H1 (cell line): Measurements from ENCODE around the gene USP9Y.

Experiments
- GABPA ChIP-seq: IDR thresholded peaks from 2 replicates; pipeline ENCODE4 v1.6.1; 2011; ENCODE audit warnings: mild to moderate bottlenecking, low read length, moderate library complexity, borderline replicate concordance; ENCODE audit not compliant: insufficient read depth
- POLR2A ChIP-seq, 2 experiments: IDR thresholded peaks; 1 replicate in 1 of 2; 2 replicates in 1 of 2; pipeline ENCODE4 v1.6.1; 2011; ENCODE audit warnings: low read depth in 2 of 2, low read length in 2 of 2, mild to moderate bottlenecking in 2 of 2; ENCODE audit errors: control extremely low read depth in 1 of 2
- POLR2AphosphoS5 ChIP-seq: IDR thresholded peaks from 2 replicates; pipeline ENCODE4 v1.6.1; 2011; ENCODE audit warnings: low read depth, low read length
- SIRT6 ChIP-seq: IDR thresholded peaks from one replicate; pipeline ENCODE4 v1.7.1; 2012; ENCODE audit warnings: low read length, inconsistent platforms
- TF ChIP-seq, protein P1 (sequence below), 3 experiments: IDR thresholded peaks; 1 replicate in 2 of 3; 2 replicates in 1 of 3; pipeline versions ENCODE4 v1.5.1 to v1.6.1; 2011; ENCODE audit warnings: low read length in 3 of 3, mild to moderate bottlenecking in 3 of 3, inconsistent platforms in 2 of 3, low read depth in 1 of 3, moderate library complexity in 1 of 3; ENCODE audit not compliant: insufficient read depth in 1 of 3; ENCODE audit errors: control extremely low read depth in 1 of 3

DNA sequence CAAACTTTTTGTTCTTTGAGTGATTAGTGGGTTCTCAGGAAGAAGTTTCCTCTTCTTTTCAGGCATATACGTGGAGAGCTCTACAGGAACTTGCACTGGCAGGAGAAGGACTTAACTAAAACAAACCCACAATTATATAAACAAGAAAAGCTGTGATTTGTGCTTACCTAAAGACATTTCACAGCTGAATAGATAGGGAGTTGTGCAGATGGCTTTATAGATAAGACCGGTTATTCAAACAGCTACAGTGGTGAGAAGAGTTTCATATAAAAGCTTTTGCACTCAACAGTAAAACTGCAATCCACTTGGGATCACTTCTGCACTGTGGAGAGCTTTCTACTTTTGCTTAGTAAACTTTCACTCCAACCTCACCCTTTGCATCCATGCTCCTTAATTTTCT, 197.6 kb downstream of the USP9Y start:
- TF ChIP-seq POLR2AphosphoS5: no peak
- TF ChIP-seq, protein P1, sequence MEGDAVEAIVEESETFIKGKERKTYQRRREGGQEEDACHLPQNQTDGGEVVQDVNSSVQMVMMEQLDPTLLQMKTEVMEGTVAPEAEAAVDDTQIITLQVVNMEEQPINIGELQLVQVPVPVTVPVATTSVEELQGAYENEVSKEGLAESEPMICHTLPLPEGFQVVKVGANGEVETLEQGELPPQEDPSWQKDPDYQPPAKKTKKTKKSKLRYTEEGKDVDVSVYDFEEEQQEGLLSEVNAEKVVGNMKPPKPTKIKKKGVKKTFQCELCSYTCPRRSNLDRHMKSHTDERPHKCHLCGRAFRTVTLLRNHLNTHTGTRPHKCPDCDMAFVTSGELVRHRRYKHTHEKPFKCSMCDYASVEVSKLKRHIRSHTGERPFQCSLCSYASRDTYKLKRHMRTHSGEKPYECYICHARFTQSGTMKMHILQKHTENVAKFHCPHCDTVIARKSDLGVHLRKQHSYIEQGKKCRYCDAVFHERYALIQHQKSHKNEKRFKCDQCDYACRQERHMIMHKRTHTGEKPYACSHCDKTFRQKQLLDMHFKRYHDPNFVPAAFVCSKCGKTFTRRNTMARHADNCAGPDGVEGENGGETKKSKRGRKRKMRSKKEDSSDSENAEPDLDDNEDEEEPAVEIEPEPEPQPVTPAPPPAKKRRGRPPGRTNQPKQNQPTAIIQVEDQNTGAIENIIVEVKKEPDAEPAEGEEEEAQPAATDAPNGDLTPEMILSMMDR (IDR thresholded peaks at IDR 0.05; ENCODE audit: control extremely low read depth in 1 of 3, insufficient read depth in 1 of 3, low read depth in 1 of 3, low read length in 3 of 3): no peak
- TF ChIP-seq GABPA: no peak
- TF ChIP-seq POLR2A (IDR thresholded peaks at IDR 0.05; ENCODE audit: control extremely low read depth in 1 of 2, low read depth in 2 of 2, low read length in 2 of 2): no peak
- TF ChIP-seq SIRT6: no peak
